ENCODE data around the gene AIPL1.
A peak's percentile ranks its signal among the peaks of the same experiment; 100 is the strongest.

AIPL1 gene

GRCh38 chr17:6465206-6466003 is 30.5 kb upstream of the AIPL1 start:
- DNase-seq: no peak

- no peak for DNase-seq
These were observed 29.6 kb upstream of the AIPL1 start for GRCh38 chr17:6464446-6465041.

GRCh38 chr17:6463616-6464445 is 28.9 kb upstream of the AIPL1 start:
- no peak for DNase-seq

GRCh38 chr17:6462692-6463091 is 27.8 kb upstream of the AIPL1 start:
- DNase-seq: no peak

DNA sequence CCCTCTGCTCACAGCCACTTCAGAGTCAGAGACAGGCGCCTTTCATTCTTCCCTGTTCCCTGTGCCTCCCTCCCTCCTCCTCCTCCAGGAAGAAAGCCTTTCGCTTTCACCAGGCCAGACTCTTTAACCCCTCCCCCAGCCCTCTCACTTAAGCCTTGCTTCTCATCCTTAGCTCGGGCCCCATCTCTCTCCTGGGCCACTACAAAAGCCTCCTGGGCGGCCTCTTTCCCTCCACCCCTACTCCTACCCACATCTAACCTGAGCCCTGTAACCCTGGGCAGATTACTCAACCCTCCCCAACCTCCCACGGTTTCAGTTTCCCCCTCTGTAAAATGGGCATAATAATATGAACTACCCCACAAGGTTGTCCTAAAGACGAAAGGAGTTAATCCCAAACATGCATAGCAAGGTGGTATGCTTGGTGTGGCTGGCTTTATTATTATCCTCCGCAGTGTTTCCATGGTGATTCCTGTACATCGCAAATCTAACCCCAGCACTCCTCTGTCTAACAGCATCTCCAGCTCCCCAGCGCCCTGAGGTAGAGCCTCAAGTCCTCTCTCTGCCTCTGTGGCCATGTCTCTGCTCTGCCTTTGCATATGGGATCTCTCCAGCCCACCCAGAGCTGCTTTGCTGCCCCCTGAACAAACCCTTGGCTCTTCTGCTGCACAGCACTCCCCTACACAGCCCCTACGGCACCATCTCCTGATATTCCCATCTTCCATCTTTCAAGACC is 27.0 kb upstream of the AIPL1 start:
- DNase-seq: no peak

DNA sequence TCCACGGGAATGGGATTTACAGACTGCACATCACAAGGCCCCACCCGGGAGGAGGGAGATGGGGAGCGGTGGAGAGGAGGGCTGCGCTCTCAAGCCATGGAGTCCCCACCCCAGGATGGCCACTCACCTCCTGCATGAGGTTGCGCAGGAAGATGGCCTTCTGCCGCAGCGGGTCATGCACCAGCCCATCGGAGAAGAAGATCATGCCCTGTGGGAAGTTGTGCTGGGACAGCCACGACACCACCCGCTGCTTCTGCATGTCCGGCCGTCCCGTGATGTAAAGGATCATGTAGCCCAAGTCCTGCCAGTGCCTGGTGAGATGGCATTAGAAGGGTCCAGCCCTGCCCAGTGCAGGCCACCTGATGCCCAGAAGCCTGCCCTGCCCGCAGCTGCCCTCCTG is 26.3 kb upstream of the AIPL1 start:
- no peak for DNase-seq

DNA sequence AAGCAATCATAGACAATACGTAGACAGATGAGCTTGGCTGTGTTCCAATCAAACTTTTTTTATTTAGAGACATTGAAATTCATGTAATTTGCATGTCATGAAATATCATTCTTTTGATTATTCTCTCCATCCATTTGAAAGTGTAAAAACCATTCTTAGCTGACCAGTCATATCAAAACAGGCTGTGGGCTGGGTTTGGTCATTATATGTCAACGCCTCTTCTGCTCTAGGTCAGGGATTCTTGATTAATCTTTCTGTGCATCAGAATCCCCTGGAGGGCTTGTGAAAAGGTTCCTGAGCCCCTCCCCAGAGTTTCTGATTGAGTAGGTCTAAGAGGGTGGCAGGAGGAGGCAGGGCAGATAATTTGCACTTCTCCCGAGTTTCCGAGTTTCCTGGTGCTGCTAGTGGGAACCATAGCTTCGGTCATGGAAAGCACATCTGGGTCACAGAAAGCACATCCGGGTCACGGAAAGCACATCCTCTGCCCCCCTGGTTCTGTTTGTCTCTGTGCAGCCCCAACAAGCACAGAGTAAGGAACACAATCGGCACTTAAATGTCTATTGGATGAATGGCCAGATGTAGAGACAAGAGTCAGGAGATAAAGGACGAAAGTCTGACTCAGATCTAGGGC is 25.7 kb upstream of the AIPL1 start:
- no peak for DNase-seq

GRCh38 chr17:6458460-6458950 is 23.6 kb upstream of the AIPL1 start:
- DNase-seq: no peak

GRCh38 chr17:6457688-6458459 is 23.0 kb upstream of the AIPL1 start:
- DNase-seq: no peak

- no peak for DNase-seq
These were observed 22.2 kb upstream of the AIPL1 start for GRCh38 chr17:6456914-6457687.

- DNase-seq: no peak
These were observed 21.4 kb upstream of the AIPL1 start for GRCh38 chr17:6456321-6456720.

DNA sequence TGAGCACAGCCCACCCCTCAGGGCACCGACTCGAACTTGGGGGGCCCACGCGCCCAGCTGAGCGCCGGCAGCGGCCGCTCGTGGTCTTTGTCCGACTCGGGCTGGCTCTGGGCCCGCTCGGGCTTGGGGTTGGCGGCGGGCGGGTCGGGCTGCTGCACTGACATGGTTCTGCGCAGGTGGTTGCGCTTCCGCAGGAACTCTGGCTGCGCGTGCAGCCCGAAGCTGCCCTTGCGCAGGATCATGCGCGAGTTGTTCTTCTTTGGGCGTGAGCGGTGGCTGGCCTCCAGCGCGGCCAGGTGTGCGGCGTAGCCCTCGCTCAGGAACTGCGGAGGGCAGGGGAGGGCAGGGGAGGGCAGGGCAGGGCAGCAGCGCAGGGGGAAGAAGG is 20.4 kb upstream of the AIPL1 start:
- peak; percentile 76 for DNase-seq

DNA sequence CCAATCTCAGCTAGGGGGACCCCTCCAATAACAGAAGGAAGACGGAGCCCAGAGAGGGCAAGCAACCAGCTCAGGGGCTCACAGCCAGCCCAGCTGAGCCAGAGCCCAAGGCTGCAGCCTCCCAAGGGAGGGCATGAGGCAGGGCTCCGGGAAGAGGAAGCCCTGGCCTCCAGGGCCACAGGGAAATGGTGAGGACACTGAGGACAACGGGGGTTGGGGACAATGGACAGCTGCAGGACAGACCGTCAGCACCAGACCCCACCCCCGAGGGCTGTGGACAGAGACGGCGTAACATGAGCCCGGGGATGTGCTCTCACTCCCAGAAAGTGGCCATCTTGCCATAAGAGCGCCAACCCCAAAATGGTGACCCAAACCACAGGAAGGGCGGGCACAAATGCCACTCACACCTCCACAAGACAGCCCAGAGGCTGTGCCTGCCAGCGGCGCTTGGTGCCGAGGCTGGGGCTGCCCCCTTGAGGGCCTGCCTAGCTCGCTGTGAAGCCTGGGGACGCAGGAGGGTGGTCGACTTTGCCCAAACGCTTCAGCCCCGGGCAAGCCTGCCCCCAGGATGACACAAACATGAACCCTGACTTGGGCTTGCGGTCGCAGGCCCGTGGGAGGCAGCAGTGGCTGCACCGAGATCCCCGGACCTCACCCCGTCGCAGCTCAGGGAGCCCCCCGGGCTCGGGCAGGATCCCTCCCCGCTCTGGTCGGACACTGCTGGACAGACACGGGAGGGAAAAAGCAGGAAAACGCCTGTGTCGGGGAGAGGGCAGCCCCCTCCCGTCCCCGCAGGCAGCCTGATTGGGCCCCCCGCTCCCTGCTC is 19.8 kb upstream of the AIPL1 start:
- DNase-seq: no peak

GRCh38 chr17:6453279-6454024 is 18.5 kb upstream of the AIPL1 start:
- DNase-seq: no peak

GRCh38 chr17:6452471-6453266 is 17.7 kb upstream of the AIPL1 start:
- no peak for DNase-seq

DNA sequence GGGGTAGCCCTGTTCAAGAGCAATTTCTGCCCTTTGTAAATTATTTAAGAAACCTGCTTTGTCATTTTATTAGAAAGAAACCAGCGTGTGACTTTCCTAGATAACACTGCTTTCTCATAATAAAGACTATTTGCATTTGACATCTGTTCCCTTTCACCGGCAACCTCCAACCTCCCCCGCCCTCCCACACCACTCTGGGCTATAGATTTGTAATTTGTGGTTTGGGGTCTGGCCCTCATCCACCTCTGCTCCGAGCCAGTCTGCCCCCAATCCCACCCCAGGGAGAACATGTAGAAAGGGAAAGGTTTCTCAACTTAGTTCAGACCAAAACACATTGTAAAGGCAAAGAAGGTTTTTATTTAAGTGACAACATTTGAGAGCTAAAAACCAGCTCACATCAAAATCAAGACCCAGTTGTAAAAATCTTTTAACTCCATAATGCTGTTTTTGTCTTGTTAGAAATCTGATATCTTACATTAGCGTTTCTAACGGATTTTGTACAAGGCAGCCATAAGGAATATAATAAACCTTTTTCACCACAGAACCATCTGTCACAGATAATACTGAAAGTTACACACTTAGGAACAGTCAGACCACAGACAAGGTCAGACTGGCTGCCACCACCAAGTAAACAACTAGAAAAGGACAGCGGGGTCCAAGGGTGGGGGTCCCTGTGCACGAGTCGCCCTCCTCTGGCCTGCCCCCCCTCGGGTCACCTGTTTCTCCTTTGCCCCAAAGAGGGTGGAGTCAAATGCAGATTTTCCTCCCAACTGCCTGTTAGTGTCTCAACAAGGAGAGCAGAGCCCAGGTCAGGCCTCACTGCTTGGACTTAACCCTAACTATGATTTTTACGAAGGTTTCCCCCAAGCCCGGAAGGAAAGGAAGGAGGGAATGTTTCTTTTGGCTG is 16.3 kb upstream of the AIPL1 start:
- DNase-seq: no peak

DNA sequence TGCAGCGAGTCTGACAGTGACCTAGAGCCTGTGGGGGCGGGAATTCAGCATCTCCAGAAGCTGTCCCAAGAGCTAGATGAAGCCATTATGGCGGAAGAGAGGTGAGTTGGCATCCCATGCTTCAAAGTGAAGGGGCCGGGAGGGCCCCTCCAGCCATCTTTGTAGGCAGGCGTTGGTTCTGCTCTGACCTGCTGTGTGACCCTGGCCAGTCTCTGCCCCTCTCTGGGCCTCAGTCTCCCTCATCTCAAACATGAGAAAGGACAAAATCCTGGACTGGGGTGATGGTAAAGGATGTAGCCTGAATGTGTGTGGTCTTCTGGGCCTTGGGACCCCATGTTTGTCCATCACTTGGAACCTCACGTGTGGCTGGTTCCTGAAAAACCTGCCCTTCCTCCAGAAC is 14.4 kb upstream of the AIPL1 start:
- DNase-seq: no peak
